Frontal cortex (tissue), 4 donors: ENCODE results near the gene IQSEC1. TPM values are rescaled to one million over a fixed set of nuclear protein-coding genes. Genes with fewer than 3 reads are reported as not detected.
A peak's percentile ranks its signal among the peaks of the same experiment; 100 is the strongest.
"Not testable (repeated sequence)": the region's sequence is repeated elsewhere in the genome, so short reads cannot be mapped to it uniquely, and the experiment has no call there.

Source experiments
- DNase-seq, 2 donors: peaks; one replicate each; pipeline ENCODE4 v3.0.0; 2012; ENCODE audit warnings: low spot score in 2 of 2
- FAIRE-seq: peaks from 2 replicates; lab custom pipeline; 2012; peaks lifted over from hg19 to GRCh38; lab: Jason Lieb, UNC
- total RNA-seq: library from RNA; depleted of rRNA; stranded (reverse); fragments of >200 nt; gene quantifications from one replicate; pipeline ENCODE4 v1.2.3, GENCODE V29; 2014
- donor health status: control.
- donor health status: control.
- donor health status: control.

IQSEC1 gene
- total RNA-seq, 1 donor from 2014 or later = 14.3 TPM

DNA sequence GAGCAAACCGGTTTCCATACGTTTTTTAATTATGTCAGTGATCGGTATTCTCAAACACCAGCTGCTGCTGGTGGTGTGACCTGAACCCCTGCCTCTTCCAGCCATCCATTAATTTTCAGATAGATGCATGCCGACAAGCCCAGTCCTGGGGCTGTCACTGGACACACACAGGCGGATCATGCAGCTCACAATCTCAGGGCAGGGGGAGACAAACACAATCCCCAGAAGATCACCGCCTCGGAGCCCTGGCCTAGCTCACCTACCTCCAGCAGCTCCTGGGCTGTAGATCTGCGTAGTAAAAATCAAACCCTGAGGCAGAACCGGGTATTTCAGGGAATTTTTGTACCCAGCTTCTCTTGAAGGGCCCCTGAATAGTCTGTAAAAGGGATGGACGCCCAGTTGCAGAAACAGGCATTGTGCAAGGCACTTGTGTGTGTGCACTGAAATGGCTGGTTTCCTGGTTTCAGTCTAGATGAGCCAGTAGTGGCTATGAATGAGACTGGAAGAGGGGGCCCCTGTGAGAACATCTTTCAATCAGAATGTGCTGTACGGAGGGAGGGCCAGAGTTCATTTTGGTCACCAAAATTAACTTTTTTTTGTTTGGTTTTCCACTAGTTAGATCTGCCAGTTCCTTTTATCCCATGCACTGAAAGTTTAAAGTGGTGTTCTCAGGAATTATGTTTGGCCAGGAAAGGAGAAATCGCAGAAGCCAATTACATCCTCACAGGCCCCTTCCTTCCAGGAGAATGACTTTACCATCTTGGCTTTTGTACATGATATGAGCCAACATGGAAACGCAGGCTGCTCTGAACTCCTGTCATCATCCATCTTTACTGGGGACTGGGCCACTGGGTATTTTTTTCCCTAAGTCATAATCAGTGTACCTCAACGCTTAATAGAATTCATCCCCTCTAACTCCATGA, 176.9 kb downstream of the IQSEC1 start:
- FAIRE-seq (no peak), DNase-seq (no peak)

DNA sequence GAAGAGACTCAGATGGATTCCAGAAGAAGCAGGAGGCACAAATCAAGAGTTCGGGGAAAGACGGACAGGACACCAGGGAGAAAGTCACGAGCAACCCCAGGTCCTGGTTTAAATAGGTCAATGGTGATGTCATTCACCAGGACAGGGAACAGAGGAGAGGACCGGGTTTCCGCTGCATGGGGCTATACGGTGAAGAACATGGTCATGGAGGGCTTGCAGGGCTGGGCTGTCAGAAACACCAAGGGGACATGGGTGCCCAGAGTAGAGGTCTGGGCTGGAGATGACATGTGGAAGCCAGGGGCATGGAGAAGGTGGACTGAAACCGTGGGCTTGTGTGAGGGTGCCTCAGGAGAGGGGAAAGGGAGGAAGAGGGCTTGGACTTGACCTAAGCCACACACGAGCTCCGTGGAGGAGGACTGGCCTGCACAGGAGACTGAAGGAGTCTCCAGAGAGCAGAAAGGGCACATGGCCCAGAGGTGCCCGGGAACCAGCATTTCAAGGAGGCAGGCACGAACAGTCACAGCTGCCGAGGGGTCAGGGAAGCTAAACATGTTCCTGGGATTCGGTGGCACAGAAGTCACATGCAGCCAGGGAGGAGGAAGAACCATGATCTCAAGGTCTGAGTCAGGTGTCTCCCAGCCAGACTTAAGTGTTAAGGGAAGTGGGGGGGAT, 177.7 kb downstream of the IQSEC1 start:
- no peak for FAIRE-seq
- DNase-seq = no peak

DNA sequence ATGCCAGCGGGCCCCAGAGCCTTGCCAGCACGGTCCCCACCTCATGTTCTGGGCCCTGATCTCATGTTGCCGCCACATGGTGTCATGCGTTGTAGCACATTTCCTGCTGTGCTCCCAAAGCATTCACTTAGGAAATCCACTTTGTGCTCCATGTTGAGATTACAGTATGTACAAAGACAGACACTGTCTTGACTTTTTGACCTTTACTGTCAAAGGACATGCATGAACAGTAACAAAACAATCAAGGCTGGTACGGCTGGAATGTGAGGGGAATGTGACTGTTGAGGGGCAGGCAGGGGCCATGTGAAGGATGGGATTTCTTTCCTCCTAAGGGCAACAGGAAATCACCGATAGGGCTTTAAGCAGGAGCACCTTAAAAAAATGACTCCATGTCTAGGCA, 178.6 kb downstream of the IQSEC1 start:
- FAIRE-seq (no peak), DNase-seq (no peak)

DNA sequence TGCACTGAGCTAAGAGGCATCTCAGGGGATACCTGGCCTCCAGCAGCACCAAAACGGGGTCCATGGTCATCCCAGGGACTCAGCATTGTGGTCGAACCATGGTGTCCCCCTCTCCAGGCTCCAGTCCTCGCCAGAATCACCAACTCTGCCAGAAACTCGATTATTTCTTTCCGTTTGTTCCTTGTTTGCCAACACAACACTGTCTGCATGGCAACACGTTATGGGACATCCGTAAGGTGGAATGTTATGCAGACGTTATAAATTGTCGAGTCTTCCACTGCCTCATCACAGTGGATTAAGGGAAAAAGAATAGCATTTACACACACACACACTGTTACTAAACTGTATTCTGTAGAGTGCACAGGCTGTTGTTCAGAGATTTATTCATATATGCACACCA, 179.4 kb downstream of the IQSEC1 start:
- FAIRE-seq (no peak), DNase-seq (no peak)

DNA sequence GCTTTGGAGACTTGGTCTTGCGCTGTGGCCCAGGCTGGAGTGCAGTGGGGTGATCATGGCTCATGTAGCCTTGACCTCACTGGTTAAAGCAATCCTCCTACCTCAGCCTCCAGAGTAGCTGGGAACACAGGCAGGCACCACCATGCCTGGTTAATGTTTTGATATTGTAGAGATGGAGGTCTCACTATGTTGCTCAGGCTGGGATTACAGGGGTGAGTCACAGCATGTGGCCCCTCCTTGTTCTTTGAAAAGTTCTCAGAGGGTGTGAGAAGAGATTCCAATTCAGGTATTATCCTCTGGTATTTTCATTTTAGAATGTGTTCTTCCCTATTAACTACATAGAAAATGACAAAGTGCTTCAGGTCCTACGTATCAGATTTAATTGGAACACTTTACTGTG, 180.0 kb downstream of the IQSEC1 start:
- no peak for DNase-seq
- FAIRE-seq = no peak

DNA sequence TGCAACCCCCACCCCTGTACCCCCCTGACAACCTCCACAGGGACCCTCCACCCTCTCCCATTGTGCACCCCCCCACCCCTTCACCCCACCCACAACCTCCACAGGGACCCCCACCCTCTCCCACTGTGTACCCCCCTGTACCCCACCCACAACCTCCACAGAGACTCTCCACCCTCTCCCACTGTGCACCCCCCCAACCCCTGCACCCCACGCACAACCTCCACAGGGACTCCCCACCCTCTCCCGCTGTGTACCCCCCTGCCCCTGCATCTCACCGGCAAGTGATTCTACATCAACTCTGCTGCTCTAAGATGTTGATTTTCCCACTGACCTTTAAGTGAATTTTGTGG, 180.4 kb downstream of the IQSEC1 start:
- no peak for DNase-seq
- FAIRE-seq = no peak

DNA sequence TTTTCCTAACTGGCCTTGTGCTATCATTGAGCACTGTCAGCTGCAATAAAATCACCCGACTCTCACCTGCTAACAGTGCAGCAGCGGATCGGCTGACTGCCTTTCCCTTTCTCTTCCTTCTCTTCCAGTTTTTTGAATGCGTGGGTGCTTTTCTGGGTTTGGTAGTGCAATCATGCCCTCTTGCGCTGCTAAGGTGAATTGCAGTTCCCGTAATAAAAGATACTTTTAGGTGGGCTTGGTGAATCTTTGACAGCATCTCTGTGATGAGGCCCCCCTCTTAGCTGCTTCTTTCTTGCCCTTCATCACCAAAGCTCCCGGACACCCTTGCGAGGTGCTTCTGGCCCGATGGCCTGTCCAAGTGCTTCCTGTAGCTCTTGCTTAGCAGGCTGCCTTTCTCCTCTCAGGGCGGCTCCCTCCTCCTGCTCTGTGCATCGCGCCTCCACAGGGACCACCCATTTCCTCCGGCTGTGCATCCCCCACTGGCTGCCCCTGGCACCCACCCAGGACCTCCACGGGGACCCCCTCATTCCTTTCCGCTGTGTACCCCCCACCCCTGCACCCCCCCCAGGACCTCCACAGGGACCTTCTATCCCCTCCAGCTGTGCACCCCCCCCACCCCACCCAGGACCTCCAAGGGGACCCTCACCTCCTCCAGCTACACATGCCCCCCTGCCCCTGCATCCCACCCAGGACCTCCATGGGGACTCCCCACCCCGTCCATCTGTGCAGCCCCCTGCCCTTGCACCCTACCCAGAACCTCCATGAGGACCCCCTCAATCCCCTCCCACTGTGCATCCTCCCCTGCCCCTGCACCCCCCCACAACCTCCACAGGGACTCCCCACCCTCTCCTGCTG, 181.0 kb downstream of the IQSEC1 start:
- FAIRE-seq (no peak), DNase-seq (peak; percentile 63 to 67)

DNA sequence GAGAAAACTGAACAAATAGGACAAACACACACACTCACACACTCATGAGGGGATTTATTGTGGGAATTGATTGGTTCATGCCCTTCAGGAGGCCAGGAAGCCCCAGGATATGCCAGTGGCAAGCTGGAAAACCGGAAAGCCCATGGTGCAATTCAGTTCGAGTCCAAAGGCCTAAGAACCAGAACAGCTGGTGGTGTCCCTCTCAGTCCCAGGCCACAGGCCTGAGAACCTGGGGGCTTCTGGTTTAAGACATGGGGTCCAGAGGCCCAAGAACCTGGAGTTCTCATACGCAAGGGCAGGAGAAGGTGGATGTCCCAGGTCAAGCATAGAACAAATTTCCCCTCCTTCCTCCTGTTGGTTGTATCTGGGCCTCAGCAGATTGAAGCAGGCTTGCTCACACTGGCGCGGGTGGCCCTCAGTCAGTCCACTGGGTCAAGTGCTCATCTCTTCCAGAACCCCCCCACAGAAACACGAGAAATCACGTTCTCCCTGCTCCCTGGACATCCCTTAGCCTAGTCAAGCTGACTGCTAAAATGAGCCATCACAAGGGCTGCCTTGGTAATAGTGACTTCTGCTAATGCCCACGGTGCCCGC, 181.7 kb downstream of the IQSEC1 start:
- FAIRE-seq = no peak

DNA sequence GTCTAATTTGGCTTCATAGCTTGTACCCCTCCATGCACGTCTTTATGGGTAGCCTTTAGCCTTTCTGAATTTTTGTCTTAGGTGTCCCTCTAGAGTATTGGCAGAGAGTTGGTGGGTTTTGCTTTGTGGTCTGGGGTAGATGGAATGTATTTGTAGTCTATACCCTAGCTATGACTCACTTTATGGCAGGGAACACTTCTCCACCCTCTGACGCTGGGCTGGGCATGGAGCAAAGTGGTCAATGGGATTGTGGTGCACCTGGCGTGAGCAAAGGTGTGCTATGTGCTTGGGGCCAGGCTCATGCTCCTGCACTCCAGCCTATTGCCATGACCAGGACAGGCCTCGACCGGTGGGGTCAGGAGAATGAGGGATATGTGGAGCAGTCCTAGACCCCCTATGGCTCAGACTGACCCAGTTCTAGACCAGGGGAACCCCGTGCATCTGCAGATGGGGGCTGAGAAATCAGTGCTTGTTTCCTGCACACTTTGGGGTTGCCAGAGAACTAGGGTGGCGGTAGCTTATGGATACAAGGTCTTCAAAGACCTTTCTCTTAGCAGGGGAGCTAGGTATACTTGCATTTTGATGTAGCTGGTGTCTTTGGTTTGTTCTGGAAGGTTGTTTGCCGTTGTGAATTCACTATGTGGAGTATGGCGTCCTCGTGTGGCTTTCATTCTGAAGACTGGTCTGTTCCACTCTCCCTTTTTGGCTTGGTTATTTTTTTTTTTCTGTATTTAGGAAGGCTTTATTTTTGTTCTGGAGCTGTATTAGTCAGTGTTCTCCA, 182.4 kb downstream of the IQSEC1 start:
- FAIRE-seq (no peak), DNase-seq (no peak)

More for the DNA sequence above, 181.7 kb downstream of the IQSEC1 start:
- DNase-seq = no peak

DNA sequence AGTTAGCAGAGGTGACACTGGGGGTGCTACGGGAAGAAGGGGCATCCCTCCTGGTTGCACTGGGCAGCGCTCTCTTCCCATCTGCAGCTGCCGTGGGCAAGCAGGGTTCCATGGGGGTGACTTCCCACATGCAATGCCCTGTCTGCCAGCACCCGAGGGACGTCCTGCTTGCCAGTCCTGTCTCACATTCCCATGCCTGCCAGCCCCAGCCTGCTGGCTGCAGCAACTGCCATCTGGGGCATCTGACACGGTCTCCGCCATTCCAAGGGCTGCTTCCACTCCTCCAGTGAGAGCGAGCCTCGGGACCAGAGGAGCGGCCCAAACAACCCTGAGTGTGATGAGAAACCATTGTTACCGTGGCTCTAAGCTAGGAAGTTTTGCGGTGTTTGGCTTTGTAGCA, 186.5 kb downstream of the IQSEC1 start:
- DNase-seq (no peak), FAIRE-seq (no peak)

DNA sequence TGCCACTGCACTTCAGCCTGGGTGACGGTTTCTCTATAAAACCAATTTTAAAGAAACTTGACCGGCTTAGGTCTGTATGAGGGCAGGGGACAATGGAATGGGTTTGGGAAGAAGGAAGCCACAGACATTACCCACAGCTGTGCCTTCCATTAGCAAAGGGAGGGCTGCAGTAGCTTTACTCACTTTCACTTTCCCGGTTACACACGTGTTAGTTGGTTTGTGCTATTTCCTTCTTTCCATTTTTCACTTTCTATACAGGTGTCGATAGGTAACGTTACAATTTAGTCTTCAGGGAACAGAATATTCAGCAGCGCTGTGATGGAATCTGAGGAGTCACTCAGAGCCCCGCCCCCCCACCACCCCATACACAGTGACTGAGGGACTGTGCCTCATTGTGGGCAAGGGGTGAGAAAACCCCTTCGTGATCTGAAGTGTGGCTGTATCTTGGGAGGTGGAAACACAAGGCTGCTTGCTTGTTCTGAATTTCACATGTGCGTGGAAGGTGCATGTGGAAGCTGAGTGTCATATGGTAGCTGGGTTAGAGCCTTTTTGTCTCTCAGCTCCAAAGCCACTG, 187.0 kb downstream of the IQSEC1 start:
- FAIRE-seq (no peak), DNase-seq (no peak)

DNA sequence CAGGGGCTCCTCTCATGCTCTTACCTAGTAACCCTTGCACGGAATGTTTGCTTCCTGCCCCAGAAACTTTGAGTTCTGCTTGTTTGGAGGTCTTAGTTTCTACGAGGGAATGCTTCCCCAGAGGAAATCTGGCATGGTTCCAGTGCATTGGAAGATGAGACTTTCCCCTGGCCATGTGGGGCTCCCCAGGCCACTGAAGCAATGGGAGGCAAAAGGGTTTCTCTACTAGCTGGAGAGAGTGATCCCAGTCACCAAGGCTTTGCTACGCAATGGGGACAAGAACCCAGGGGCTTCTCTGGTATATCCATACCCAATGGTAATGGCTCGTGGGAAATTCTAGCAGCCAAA, 187.7 kb downstream of the IQSEC1 start:
- DNase-seq (no peak), FAIRE-seq (no peak)

DNA sequence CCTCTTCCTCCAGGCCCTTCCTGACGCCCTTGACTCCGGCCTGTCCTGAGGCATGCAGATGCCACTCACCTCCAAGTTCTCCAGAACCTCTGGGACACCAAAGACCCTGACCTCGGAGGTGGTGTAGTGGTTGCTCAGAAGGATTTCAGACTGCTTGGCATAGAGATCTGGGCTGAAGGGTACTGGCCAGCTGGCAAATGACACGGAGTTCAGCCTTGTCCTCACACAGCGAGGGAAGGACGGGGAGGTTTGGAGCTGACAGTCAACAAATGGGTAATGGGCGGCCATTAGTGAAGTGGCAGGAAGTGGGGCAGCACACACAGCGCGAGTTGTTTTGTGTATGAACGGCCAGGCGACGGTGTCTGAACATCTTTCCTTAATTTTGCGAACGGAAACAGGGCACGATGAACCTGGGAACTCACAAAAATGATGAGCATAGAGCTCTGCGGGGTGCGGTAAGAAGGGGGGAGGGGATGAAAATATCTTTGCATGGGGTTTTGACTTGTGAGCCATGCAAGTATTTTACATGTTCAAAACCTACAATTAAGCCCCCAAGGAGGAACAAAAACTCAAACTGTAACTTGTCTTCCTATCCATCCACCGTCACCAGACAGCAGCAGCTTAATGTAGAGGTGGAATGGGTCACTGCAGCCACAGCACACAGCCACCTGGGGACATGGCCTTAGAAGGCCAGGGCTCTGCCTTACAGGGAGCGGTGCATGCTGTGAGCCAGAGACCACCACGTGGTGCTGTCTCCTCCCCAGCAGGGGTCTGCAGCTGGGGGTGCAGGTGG, 188.2 kb downstream of the IQSEC1 start:
- FAIRE-seq = no peak
- DNase-seq = no peak

DNA sequence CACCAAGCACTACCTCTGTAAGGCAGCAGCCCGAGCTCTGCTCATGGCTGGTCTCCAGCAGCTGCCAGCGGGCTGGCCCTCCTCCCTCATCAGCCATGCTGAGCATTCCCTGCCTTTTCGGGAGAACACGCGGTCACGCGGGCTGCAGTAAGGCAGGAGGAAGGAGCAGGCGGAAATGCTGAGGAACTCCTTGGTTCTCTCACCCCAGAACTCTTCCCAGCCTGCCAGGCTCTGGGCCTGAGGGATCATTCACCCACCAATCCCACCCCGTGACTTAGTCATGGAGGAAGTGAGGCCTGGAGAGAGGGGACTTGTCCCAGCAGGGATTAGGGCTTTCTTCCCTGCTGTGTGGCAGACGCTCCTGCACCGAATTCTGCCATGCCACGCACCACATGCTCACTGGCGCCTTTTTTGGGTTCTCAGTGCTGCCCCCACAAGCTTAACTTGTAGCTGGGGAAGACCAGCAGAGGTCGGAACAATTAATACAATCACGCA, 189.0 kb downstream of the IQSEC1 start:
- FAIRE-seq = no peak
- peak in 1 of 2 donors; percentile 70 for DNase-seq

DNA sequence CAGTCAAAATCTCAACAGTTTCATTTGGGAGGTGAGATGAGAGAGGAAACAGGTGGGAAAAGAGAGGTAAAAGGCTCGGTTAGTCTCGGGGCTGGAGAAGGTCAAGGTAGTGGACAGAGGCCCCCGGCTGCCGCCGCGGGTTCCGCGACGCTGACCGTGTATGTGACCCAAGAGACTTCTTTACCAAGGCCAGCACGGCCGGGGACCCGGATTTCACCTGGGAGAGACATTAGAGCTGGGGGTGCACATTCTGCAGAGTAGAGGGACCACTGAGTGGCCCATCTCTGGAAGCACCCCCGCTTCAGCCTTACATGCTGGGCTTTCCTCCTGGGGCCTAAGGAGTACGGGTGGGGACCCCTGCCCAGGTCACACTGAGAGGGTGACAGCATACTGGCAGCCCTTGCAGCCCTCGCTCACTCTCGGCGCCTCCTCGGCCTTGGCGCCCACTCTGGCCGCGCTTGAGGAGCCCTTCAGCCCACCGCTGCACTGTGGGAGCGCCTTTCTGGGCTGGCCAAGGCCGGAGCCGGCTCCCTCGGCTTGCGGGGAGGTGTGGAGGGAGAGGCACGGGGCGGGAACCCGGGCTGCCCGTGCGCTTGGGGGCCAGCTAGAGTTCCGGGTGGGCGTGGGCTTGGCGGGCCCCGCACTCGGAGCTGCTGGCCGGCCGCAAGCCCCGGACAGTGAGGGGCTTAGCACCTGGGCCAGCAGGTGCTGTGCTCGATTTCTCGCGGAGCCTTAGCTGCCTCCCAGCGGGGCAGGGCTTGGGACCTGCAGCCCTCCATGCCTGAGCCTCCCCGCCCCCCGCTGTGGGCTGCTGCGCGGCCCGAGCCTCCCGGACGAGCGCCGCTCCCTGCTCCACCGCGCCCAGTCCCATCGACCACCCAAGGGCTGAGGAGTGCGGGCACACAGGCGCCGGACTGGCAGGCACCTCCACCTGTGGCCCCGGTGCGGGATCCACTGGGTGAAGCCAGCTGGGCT, 190.6 kb downstream of the IQSEC1 start:
- FAIRE-seq (no peak), DNase-seq (no peak)

DNA sequence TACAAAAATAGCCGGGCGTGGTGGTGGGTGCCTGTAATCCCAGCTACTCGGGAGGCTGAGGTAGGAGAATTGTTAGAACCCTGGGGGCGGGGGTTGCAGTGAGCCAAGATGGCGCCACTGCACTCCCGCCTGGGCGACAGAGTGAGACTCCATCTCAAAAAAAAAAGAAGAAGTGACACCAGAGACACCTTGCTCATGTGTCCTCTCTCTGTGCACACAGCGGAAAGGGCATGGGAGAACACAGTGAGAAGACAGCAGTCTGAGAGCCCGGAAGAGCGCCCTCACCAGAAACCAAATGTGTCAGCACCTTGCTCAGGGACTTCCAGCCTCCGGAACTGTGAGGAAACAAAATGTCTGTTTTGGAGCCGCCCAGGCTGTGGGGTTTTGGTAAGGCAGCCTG, 191.4 kb downstream of the IQSEC1 start:
- DNase-seq, FAIRE-seq: not testable (repeated sequence)
